Loucy (cell line): ENCODE results near the gene MLH1.

Source experiments
- CTCF ChIP-seq: fragments of 200-600 bp; sonication (generic); conservative IDR thresholded peaks from 2 replicates; pipeline ENCODE4 v1.5.1; 2014; ENCODE audit warnings: mild to moderate bottlenecking, antibody characterized with exemption, low read length
- EZH2phosphoT487 ChIP-seq: fragments of 200-600 bp; IDR thresholded peaks from 2 replicates; pipeline ENCODE4 v1.6.1; 2018; ENCODE audit warnings: antibody characterized with exemption, mild to moderate bottlenecking, moderate library complexity, borderline replicate concordance

DNA sequence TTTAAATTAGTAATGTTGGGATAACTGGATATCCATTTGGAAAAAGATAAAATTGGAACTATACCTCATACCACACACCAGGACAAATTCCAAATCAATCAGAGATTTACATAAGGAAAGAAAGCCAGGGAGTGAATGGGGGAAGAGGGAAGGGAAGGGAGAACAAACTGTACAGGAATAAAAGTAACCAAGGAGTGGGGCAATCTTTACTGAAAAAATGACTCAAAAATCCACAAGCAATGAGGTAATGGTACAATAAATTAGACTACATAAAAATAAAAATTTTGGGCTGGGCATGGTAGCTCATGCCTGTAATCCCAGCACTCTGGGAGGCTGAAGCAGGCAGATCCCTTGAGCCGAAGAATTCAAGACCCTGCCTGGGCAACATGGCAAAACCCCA is 82.6 kb downstream of the MLH1 start:
- TF ChIP-seq CTCF = no peak
- no peak for TF ChIP-seq EZH2phosphoT487
